NCI-H2029 treated with DMSO at 0.1 percent for 48 hours (cell line): ENCODE results near the gene NR5A1.

Experiments used
- DNase-seq: peaks from one replicate; lab custom pipeline; 2025; lab: John Stamatoyannopoulos, UW

Gene NR5A1

DNA sequence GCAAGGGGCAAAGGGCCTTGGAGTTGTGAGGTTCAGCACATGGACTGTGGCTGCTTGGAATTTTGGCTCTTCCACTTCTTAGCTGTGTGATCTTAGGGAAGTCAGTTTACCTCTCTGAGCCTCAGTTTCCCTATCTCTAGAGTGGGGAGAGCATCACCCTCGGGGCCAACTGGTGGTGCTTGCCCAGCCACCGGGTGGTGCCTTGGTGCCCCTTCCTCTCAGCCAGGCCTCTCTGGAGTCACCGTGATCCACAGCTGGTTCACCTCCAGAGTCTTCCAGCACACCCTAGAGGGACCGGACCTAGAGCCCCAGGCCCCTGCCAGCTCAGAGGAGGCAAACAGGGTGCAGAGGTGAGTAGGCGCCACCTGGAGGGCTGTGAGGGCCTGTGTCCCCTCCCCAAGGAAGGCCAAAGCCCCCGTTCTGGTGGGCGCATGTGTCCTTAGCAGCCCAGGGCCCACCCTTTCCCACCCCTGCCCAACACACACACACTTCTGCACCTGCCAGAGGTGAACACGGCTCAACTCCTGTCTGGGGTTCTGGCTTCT is 49.2 kb downstream of the NR5A1 start:
- DNase-seq = no peak

DNA sequence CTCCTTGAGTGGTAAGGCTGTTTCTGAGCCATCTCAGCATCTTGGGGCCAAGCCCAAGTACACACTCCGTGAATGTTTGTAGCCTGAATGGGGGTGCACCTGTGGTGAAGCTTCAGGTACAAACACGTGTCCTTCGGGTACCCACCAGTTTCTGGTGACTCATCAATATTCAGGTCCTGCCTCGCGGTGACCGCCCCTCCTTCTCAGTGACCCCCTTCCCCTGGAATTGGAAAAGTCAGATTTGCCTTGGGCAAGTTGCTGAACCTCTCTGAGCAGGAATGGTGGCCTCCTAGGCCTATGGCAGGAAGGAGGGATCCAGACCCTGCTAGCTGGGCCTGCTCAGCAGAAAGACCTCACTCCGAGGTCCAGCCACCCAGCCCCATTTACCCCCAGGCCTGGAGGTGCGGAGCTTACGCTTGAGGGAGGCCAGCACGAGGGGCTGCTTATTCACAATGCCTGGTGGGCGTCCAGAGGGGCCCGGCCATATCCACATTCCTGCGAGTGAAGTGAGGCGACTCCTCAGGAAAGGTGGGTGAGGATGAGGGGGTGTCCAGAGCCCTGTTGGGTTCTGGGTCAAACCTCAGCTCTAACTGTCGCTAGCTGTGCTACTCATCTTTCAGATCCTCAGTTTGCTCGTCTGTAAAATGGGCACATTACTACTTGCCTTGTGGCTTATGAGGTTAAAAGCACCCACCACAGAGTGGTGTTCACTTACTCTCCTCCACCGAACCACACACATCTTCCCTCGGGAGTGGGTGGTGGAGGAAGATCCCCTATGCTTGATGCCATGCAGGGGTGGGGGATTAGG is 49.9 kb downstream of the NR5A1 start:
- no peak for DNase-seq

DNA sequence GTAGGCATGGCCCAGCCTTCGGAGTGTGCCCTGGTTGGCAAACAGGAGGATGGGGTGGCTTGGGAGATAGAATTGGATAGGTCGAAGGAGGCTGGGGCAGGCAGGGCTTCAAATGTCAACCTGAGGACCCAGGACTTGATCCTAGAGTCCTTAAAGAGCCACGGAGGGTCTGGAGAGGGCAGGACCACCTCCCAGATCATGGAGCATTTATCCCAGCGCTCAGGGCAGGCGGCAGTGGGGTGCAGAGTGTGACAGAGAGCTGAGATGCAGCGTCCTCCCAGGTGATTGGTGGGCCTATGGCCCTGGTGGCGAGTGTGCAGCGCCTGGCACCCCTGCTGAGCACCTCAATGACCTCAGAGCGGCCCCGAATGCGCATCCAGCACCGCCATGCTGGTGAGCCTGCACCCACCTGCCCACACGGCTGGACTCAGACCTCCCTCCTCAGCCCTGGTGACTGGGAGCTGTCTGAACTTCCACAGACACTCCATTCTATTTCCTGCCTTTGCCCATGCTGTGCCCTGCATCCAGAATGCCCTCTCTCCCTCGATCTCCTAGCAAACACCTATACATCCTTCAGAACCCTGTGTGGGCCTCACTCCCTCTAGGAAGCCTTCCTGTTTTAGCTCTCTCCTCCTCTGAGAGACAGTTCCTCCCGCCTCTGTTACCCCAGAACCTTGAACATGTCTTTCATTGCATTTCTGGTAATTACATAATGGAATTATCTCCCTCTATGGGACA is 50.7 kb downstream of the NR5A1 start:
- no peak for DNase-seq

DNA sequence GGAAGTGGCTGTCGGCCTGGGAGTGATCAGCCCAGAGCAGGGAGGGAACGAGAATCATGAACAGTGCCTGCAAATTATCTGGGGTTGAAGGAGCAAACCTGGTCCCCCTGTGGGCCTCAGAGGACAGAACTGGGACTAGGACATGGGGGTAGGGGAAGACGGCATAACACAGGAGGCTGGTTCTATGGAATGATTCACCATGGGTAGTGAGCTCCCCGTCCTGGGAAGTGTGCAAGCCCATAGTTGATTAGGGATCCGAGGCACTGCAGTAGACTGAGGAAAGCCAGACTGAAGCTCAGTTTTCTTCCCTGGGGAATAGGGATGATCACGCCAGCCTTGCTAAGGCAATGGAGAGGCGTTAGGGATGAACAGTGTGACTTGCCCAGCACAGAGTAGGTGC is 51.4 kb downstream of the NR5A1 start:
- no peak for DNase-seq

DNA sequence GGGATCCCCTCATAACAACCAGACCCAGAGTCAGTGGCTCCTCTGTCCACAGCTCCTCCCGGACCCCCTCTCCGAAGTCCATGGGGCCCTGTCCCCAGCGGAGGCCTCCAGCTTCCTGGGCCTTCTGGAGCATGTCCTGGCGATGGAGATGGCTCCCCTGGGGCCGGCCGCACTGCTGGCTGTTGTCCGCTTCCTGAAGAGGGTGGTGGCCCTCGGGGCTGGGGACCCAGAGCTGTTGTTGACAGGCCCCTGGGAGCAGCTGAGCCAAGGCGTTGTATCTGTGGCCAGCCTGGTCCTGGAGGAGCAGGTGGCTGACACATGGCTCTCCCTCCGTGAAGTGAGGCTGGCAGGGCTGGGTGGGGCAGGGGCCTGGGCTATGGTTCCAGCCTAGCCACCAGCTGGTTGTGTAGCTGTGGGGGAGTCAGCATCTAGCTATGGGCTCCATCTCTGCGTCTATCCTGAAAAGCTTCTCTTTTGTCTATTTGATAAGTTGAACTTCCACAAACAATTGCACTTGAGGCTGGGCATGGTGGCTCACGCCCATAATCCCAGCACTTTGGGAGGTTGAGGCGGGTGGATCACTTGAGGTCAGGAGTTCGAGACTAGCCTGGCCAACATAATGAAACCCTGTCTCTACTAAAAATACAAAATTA is 52.3 kb downstream of the NR5A1 start:
- no peak for DNase-seq

DNA sequence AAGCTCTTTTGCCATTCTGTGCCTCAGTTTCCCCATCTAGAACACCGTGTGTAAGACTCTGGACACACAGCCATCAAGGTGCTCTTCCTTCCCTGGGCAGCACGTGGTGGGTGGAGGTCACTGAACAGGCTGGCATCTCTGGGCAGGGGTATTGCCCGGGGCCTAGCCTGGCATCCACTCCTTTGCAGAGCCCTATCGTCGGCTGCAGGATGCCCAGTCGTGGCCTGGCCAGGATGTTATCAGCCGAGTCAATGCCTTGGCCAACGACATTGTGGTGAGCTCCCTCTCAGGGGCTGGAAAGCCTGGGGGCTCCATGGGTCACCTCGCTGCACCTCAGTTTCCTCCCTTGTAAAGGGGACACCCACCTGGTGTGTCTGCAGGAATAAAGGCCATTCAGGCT is 52.9 kb downstream of the NR5A1 start:
- no peak for DNase-seq

DNA sequence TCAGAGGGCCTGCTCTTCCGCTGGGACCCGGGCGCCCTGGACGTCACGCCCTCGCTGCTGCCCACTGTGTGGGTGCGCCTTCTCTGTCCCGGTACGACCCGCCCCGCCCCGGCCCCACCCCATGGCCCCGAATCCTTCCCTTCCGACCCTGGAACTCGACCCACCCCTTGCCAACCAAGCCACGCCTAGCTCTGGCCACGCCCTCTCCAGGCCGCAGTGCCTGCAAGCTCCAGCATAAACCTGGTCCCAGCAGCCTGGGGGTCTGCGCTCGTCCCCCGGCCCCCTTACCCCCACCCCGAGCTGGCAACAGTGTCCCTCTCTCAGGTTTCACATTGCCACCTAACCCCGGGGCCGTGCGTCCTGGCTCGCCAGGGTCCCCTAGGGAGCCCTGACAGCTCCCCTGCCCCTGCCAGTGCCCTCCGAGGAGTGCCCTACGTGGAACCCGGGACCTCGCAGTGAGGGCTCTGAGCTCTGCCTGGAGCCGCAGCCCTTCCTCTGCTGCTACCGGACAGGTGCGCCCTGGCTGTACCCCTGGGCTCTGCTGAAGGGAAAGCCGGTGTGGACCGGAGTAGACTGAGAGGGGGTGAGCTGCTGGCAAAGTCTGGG is 53.5 kb downstream of the NR5A1 start:
- DNase-seq = no peak

DNA sequence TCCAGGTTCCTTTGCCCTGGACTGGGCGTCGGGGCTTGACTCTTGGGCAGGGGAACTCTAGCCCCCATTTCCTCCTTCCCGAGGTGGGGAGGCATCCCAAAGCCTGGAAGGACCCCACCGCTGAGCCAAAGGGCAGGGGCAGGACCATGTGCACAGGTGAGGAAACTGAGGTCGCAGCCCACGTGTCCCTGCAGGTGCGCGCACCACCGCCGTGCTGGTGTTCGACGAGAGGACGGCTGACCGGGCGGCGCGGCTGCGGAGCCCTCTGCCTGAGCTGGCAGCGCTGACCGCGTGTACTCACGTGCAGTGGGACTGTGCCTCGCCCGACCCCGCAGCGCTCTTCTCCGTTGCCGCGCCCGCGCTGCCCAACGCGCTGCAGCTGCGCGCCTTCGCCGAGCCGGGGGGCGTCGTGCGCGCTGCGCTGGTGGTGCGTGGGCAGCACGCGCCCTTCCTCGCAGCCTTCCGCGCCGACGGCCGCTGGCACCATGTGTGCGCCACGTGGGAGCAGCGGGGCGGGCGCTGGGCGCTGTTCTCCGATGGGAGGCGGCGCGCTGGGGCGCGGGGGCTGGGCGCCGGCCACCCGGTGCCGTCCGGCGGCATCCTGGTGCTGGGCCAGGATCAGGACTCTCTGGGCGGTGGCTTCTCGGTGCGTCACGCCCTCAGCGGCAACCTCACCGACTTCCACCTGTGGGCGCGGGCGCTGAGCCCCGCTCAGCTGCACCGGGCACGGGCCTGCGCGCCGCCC is 54.2 kb downstream of the NR5A1 start:
- no peak for DNase-seq

DNA sequence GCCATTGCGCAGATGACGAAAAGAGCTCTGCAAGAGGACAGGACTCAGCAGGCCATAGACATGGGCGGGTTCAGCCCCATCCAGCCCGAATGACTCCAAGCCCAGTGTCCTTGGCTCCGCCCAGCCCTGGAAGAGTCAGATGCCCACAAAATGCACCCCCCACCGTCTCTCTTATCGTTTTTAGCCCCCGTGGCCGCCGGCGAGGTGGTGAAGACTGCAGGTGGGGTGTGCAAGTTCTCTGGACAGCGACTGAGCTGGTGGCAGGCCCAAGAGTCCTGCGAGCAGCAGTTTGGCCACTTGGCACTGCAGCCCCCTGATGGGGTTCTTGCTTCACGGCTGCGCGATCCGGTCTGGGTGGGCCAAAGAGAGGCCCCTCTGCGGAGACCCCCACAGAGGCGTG is 54.9 kb downstream of the NR5A1 start:
- DNase-seq = no peak

DNA sequence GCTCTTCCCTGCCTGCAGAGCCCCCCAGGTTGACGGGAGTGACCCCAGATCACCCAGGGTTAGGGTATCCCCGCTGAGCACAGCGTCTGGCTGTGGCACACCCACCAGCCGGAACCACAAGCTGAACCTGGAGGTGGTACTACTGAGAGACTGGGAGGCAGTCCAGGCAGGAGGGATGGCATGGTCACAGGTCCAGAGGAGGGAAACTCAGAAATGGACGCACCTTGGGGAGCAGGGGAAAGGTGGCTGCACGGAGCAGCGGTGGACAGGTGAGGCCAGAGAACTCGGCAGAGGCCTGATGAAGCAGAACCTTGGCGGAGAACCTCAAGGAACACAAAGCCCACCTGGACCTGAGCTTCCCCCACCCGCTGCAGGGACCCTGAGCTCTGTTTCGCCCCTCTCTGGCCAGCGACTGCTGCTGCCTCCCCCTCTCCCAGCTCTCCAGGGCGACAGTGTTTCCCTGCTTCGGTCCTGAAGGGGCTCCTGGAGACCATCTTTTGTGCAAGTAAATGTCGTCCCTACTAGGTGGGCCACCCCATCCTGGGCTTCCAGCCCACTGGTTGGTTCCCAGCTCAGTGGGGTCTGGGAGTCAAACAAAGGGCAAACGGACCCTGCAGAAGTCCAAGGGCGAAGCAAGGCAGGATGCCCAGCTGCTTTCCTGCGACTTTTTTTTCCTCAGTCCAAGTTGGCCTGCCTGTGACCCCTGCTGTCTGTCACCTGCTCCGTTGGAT is 56.1 kb downstream of the NR5A1 start:
- no peak for DNase-seq

DNA sequence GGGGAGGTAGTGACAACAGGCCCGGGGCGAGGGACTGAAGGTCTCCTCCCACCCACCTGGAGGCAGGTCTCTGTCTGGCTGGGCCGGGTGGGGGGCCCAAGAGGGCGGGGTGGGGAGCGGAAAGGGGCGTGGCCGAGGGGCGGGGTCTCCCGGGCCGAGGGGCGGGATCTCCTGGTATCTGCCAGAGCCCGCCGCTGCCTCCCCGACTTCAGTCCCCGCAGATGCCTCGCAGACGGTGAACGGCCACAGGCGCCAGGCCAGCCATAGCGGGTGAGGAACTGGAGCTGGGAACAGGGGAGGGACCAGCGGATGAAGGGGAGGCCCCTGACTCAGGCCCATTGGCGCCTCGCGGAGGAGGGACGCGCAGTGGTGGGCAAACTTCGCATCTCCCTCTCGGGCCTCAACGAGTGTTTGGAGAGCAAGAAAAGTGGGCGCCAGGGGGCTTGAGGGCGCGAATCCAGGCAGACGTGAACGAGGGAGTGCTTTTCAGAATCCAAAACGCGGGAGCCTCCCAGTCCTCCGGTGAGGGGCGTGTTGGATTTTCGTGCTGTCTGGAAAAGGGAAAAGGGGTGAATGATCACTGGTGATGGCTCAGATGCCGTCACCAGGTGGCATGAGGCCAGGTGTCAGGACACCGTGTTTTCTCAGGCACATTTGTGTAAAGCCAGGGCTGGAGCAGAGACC is 56.8 kb downstream of the NR5A1 start, which contains the start of gene ADGRD2:
Gene ADGRD2, plus strand, starts transcription at position 211 of the 684 bp plus-strand sequence. CDS start 1,216 bp downstream, outside the sequence.
- DNase-seq = no peak

DNA sequence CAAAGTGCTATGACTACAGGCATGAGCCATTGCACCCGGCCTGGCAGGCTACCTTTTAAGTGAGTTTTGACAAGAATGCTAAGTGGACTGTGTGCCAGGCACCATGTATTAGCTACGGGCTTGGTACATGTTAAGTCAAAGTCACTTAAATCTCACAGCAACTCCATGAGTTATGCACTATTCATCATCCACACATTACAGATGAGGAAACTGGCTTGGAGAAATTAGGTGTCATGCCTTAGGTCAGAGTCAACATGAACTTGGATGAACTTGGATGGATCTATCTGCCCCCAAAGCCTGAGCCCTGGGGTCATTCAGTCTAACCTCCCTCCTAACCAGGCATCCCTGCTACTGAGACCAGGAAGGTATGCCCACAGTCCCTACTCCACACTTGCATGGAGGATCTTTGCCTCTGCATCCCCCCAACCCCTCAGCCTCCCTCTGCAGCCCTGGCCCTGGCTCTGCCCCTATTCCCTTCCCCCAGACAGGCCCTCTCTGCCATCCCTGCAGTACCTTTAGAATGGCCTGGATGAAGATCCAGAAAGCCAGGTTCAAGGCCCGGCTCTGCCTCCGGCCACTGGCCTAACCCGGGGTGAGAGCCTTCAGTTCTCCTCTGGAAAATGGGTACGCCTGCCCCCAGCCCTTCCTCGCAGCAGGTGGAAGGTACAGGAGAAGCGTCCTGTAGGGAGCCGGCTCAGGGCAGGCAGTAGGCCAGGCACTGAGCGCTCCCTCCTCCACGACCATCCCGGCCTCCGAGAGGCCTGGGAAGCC is 57.6 kb downstream of the NR5A1 start:
- DNase-seq = no peak

DNA sequence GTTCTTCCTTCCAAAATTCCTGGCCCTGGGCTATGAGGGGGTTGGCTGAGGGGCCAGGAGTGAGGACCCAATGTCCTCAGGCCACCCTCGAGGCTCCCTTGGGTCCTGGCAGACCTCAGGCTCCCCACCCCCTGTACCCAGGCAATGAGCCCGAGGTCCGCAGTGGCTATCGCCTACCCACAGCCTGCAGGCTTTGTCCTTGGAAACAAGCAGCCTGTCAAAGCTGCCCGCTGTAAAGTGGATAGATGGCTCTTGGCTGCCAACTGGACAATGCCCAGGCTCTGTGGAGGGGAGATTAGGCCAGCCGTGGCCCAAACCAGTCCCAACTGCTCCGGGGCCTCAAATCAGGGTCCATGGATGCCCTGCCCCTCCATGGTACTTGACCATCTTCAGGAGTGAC is 59.2 kb downstream of the NR5A1 start:
- no peak for DNase-seq

DNA sequence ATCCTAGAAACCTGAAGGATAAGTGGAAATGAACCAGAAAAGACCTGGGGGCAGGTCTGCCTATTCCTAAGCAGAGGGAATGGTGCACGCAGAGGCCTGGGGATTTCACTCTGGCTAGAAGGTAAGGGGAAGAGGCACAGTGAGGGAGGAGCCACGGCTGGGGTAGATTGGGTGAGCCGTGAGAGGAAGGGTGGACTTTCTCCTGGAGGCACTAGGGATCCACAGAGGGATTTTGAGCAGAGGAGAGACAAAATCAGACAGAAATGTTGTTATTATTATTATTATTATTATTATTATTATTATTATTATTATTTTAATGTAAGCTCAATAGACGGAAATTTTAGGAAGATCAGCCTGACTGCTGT is 59.9 kb downstream of the NR5A1 start:
- no peak for DNase-seq

DNA sequence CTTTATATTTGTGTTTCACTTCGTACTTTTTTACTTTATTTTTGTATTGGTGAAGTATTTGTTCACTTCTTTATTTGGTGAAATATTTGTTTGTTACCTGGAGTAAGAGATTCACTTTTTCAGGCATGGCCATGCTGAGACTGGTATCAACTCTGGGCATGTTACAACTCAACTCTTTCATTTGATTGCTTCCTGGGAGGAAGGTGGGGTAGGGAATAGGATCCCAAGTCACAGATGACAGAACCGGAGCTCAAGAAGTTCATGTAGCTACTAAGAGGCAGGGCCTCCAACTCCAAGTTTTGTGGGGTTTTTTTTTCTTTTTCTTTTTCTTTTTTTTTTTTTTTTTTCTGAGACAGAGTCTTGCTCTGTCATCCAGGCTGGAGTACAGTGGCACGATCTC is 63.0 kb downstream of the NR5A1 start:
- DNase-seq = no peak

DNA sequence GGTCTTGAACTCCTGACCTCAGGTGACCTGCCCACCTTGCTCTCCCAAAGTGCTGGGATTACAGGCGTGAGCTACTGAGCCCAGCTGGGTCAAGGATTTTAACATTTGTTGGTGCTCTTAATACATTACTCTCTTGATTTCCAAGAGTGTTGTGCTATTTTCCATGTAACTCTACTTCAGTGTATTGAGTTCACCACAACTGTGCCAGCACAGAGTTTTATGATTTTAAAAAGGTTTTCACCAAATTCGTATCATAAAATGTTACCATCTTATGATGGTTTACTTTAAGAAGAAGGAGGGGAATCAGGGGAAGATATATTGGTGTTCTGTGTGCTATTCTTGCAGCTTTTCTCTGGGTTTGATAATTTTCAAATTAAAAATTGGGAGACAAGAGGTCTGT is 63.6 kb downstream of the NR5A1 start:
- no peak for DNase-seq

DNA sequence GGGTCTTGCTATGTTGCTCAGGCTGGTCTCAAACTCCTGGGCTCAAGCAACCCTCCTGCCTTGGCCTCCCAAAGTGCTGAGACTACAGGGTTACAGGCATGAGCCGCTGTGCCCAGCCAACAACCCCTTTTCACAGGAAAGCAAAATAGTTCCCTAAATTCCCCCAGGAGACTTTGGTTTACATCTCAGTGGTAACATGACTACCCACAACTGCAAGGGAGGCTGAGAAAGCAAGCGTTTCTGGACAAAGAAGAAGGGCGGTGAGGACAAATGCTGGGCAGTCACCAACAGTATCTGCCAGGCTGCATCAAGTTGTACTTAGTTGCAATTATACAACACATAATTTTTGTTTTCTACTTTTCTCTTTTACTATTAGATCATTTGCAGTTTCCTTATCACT is 64.4 kb downstream of the NR5A1 start:
- DNase-seq = no peak

DNA sequence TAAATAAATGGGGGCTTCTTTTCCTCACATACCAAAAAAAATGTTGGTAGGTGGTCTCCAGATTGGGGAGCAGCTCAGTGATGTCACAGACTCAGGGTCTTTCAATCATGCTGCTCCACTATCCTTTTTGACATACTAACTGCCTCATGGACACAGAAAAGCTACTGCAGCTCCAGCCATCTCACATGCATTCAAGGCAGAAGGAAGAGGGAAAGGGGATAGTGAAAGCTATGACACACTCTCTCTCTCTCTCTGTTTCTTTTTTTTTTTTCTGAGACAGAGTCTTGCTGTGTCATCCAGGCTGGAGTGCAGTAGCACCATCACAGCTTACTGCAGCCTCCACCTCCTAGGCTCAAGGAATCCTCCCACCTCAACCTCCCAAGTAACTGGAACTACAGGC is 64.8 kb downstream of the NR5A1 start:
- no peak for DNase-seq

DNA sequence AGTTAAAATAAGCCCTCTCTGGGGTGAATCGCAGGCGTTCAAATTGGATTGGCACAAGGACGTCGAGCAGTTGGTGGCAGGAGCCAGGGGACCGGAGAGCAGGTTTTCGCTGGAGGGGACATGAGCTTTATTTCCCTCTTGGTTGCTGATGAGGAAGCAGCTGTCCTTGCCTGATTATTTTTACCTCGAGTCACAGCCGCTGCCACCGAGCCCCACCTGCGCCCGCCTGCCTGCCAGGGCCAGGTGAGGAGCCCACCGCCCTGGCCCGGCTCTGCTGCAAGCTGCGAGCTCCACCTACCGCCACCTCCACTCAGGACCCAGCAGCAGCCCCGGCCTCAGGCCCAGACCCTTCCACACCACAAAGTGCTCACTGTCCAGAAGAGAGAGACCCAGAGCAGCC is 65.9 kb downstream of the NR5A1 start:
- no peak for DNase-seq

DNA sequence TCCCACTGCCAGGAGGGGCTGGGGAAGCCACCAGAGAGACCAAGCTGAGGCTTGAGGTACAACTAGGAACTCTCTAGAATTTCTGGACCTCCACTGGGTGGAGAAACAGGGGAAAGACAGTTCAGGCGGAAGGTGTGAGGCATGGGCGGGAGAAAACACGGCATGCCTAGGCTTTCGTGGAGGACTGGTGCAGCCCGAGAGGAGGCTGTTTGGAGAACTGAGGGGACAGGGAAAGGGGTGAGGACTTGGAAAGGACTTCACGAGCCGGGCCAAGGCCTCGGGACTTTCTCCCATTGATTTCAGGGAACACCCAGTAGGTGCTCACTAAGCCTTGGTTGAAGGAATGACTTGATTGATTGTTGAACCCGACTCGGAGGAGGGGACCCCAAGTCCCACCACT is 66.4 kb downstream of the NR5A1 start:
- DNase-seq = no peak
